SK-N-SH (cell line): ENCODE data around the gene EFCAB12. TPM values are rescaled to one million over a fixed set of nuclear protein-coding genes. Genes with fewer than 3 reads are reported as not detected.

ENCODE experiments used
- CTCF ChIA-PET: fragments of 300-600, 350-600 bp; formaldehyde crosslinking; extraction: SDS; loops from one replicate; lab custom pipeline; 2021; lab: Yijun Ruan, JAX
- POLR2A ChIA-PET: fragments of 350-600 bp; sonication (Branson Sonifier 250); formaldehyde crosslinking; extraction: SDS; loops from one replicate; lab custom pipeline; 2020; ENCODE audit warnings: antibody characterized with exemption, inconsistent platforms; lab: Yijun Ruan, JAX
- DNase-seq: peaks from one replicate; pipeline ENCODE4 v3.0.0; 2012
- H2AFZ ChIP-seq: fragments of 200-600 bp; sonication (generic); 2 replicates; pipeline ENCODE4 v1.8.1; 2016; ENCODE audit warnings: antibody characterized with exemption, mild to moderate bottlenecking, low read depth
- H3F3A ChIP-seq: fragments of 200-600 bp; sonication (generic); replicated peaks from 2 replicates; pipeline ENCODE3; 2016; ENCODE audit warnings: antibody characterized with exemption, mild to moderate bottlenecking; ENCODE audit not compliant: insufficient read depth
- H3K27ac ChIP-seq, 2 experiments: fragments of 200-500 bp in 1 of 2; fragments of 200-600 bp in 1 of 2; sonication (Bioruptor generic) in 1 of 2; sonication (generic), shearing (Covaris generic) in 1 of 2; 2 replicates each; pipeline versions ENCODE4 v1.5.1 to v1.6.1; 2014 to 2016; ENCODE audit warnings: low read depth in 2 of 2, inconsistent platforms in 1 of 2, low read length in 1 of 2, mild to moderate bottlenecking in 1 of 2, mixed read lengths in 1 of 2
- H3K27me3 ChIP-seq: fragments of 200-600 bp; sonication (generic), shearing (Covaris generic); 2 replicates; pipeline ENCODE4 v1.6.1; 2016; ENCODE audit warnings: mixed run types; ENCODE audit not compliant: insufficient read depth
- H3K36me3 ChIP-seq, 2 experiments: fragments of 200-500 bp in 1 of 2; fragments of 200-600 bp in 1 of 2; sonication (Bioruptor generic) in 1 of 2; sonication (generic) in 1 of 2; replicated peaks in 1 of 2; 2 replicates each; pipeline versions ENCODE3 to v1.5.1; 2014 to 2016; ENCODE audit warnings: low read length in 1 of 2, mild to moderate bottlenecking in 1 of 2; ENCODE audit not compliant: insufficient read depth in 2 of 2, control insufficient read depth in 1 of 2
- H3K4me1 ChIP-seq, 2 experiments: fragments of 200-500 bp in 1 of 2; fragments of 200-600 bp in 1 of 2; sonication (Bioruptor generic) in 1 of 2; sonication (generic), shearing (Covaris generic) in 1 of 2; 2 replicates each; pipeline versions ENCODE4 v1.5.1 to v1.6.1; 2014 to 2016; ENCODE audit warnings: low read depth in 1 of 2, low read length in 1 of 2, mixed run types in 1 of 2; ENCODE audit not compliant: insufficient read depth in 2 of 2, control insufficient read depth in 1 of 2
- H3K4me2 ChIP-seq: fragments of 200-600 bp; sonication (generic), shearing (Covaris generic); 2 replicates; pipeline ENCODE4 v1.6.1; 2017; ENCODE audit warnings: mixed run types
- H3K4me3 ChIP-seq, 2 experiments: fragments of 200-500 bp in 1 of 2; fragments of 200-600 bp in 1 of 2; sonication (Bioruptor generic) in 1 of 2; sonication (generic), shearing (Covaris generic) in 1 of 2; 2 replicates each; pipeline versions ENCODE4 v1.5.1 to v1.8.1; 2014 to 2016; ENCODE audit warnings: low read depth in 2 of 2, inconsistent platforms in 1 of 2, low read length in 1 of 2, mild to moderate bottlenecking in 1 of 2, mixed read lengths in 1 of 2, moderate library complexity in 1 of 2
- H3K79me2 ChIP-seq: fragments of 200-600 bp; sonication (generic); 2 replicates; pipeline ENCODE4 v1.8.1; 2017; ENCODE audit warnings: mild to moderate bottlenecking; ENCODE audit not compliant: insufficient read depth
- H3K9ac ChIP-seq: fragments of 200-600 bp; sonication (generic); 2 replicates; pipeline ENCODE4 v1.6.1; 2017; ENCODE audit warnings: mixed run types
- H3K9me2 ChIP-seq: fragments of 200-600 bp; sonication (generic); 2 replicates; pipeline ENCODE4 v1.6.1; 2017; ENCODE audit warnings: mixed run types
- H3K9me3 ChIP-seq: fragments of 200-600 bp; sonication (generic); 2 replicates; pipeline ENCODE4 v1.6.1; 2017; ENCODE audit warnings: mixed run types, mild to moderate bottlenecking, moderate library complexity
- H4K20me1 ChIP-seq: fragments of 200-600 bp; sonication (generic); 2 replicates; pipeline ENCODE4 v1.6.1; 2017; ENCODE audit warnings: mild to moderate bottlenecking, mixed run types; ENCODE audit not compliant: insufficient read depth
- EP300 ChIP-seq, 2 experiments: IDR thresholded peaks; 2 replicates each; pipeline versions ENCODE4 v1.4.0 to v1.6.1; 2012; ENCODE audit warnings: borderline replicate concordance in 1 of 2, low read depth in 1 of 2, low read length in 1 of 2
- EZH2phosphoT487 ChIP-seq: fragments of 200-600 bp; sonication (generic); IDR thresholded peaks from 2 replicates; pipeline ENCODE4 v1.6.1; 2017; ENCODE audit warnings: low read depth, mixed run types, mild to moderate bottlenecking, antibody characterized with exemption, moderate library complexity, borderline replicate concordance
- FOXM1 ChIP-seq: IDR thresholded peaks from 2 replicates; pipeline ENCODE4 v1.4.0; 2012; ENCODE audit warnings: low read depth, mild to moderate bottlenecking
- GABPA ChIP-seq: IDR thresholded peaks from 2 replicates; pipeline ENCODE4 v1.4.0; 2012; ENCODE audit warnings: low read depth, mild to moderate bottlenecking
- GATA2 ChIP-seq: sonication (generic); formaldehyde crosslinking; IDR thresholded peaks from 2 replicates; pipeline ENCODE4 v1.5.0; 2020; ENCODE audit warnings: mild to moderate bottlenecking, missing genetic modification reagents
- JUND ChIP-seq: IDR thresholded peaks from 2 replicates; pipeline ENCODE4 v1.4.0; 2012
- MEF2A ChIP-seq: IDR thresholded peaks from 2 replicates; pipeline ENCODE4 v1.4.0; 2012; ENCODE audit warnings: low read depth, borderline replicate concordance
- MXI1 ChIP-seq: IDR thresholded peaks from 2 replicates; pipeline ENCODE4 v1.6.1; 2012; ENCODE audit warnings: mild to moderate bottlenecking, low read depth, low read length, improper control_type of control experiment
- NFIC ChIP-seq: IDR thresholded peaks from 2 replicates; pipeline ENCODE4 v1.4.0; 2012; ENCODE audit warnings: borderline replicate concordance
- PBX3 ChIP-seq: IDR thresholded peaks from 2 replicates; pipeline ENCODE4; 2012
- RFX5 ChIP-seq: IDR thresholded peaks from 2 replicates; pipeline ENCODE4 v1.6.1; 2012; ENCODE audit warnings: mild to moderate bottlenecking, improper control_type of control experiment, low read length
- RXRA ChIP-seq: IDR thresholded peaks from 2 replicates; pipeline ENCODE4 v1.4.0; 2012; ENCODE audit warnings: low read depth, mild to moderate bottlenecking, borderline replicate concordance
- ZBTB33 ChIP-seq: IDR thresholded peaks from 2 replicates; pipeline ENCODE4 v1.4.0; 2012; ENCODE audit warnings: low read depth, borderline replicate concordance
- WGBS: methylation state at CpG from one replicate; pipeline ENCODE4 v1.1.6; 2017; ENCODE audit warnings: low lambda C conversion rate; 5-methylcytosine and 5-hydroxymethylcytosine counted together
- polyA plus RNA-seq, 3 experiments: library from polyadenylated mRNA; depleted of rRNA; stranded (reverse); fragments of >200 nt; gene quantifications; 2 replicates each; pipeline ENCODE4 v1.2.3, GENCODE V29; 2012

The EFCAB12 gene
- polyA plus RNA-seq, 1 of the 3 experiments (the other 2 are of a cell fraction) = 0.38 TPM

- ChIA-PET CTCF (interaction anchor here (1.3 kb wide), 1 partner anchor 12 kb away, joined by 3 read pairs; no protein-coding TSS in a partner anchor), POLR2A (no interaction called here)
- peaks cover 54% of the 10 kb centered on the region for H3K79me2 ChIP-seq
- H3K9me2 ChIP-seq = no peaks in the 10 kb centered on the region
- no peak overlapping the region for H2AFZ ChIP-seq
- H3K9me3 ChIP-seq = no peaks in the 10 kb centered on the region
- H3K4me3 ChIP-seq = no peak overlapping the region
- H3K4me2 ChIP-seq = no peak overlapping the region
- peaks cover 11% of the 10 kb centered on the region for H3F3A ChIP-seq
- WGBS = 96% methylated on average over 3 of the region's 3 CpGs
- H3K9ac ChIP-seq = no peak overlapping the region
- TF ChIP-seq GATA2 (CRISPR knock-in tag) = no peak
- no peak for TF ChIP-seq RFX5
- no peak for TF ChIP-seq NFIC
- TF ChIP-seq PBX3 = no peak
- no peak for TF ChIP-seq GABPA
- no peak for TF ChIP-seq EZH2phosphoT487
- no peak for TF ChIP-seq ZBTB33
- no peaks in the 10 kb centered on the region for H3K27me3 ChIP-seq
- H3K27ac ChIP-seq = no peak overlapping the region
- no peaks in the 10 kb centered on the region for H3K36me3 ChIP-seq
- H3K4me1 ChIP-seq = peaks cover 13 to 28% of the 10 kb centered on the region in 2 experiments; a peak in 3 of 4 replicates
- H4K20me1 ChIP-seq = no peaks in the 10 kb centered on the region
- DNase-seq = no peak
These were observed 17.0 kb upstream of the EFCAB12 start for GRCh38 chr3:129445471-129445870.

- peaks cover 13% of the 10 kb centered on the region for H3F3A ChIP-seq
- H3K9ac ChIP-seq = no peak overlapping the region
- DNase-seq = no peak
- POLR2A ChIA-PET = no interaction called here
- no peak overlapping the region; a peak in 2 of 4 replicates for H3K27ac ChIP-seq
- CTCF ChIA-PET = interaction anchor here (1.0 to 1.5 kb wide), 2 partner anchors 43 to 47 kb away, joined by 3 read pairs; no protein-coding TSS in a partner anchor
- peaks cover 19 to 34% of the 10 kb centered on the region in 2 experiments; a peak in 3 of 4 replicates for H3K4me1 ChIP-seq
- H3K4me2 ChIP-seq = no peak overlapping the region
- peaks cover 2 to 3% of the 10 kb centered on the region in 2 experiments for H3K36me3 ChIP-seq
- H3K79me2 ChIP-seq = peaks cover 71% of the 10 kb centered on the region
- no peaks in the 10 kb centered on the region for H3K27me3 ChIP-seq
- no peaks in the 10 kb centered on the region for H3K9me3 ChIP-seq
- no peaks in the 10 kb centered on the region for H4K20me1 ChIP-seq
- no peaks in the 10 kb centered on the region for H3K9me2 ChIP-seq
- no peak overlapping the region for H2AFZ ChIP-seq
- TF ChIP-seq MEF2A (no peak), MXI1 (no peak), JUND (no peak), RXRA (no peak), FOXM1 (no peak), EP300 (IDR thresholded peaks at IDR 0.05; ENCODE audit: borderline replicate concordance in 1 of 2, low read depth in 1 of 2, low read length in 1 of 2) (no peak), EZH2phosphoT487 (no peak), ZBTB33 (no peak)
- no peak overlapping the region for H3K4me3 ChIP-seq
These were observed 14.5 kb upstream of the EFCAB12 start for GRCh38 chr3:129442947-129443346.
